Sigmoid colon (tissue), 7 donors: ENCODE data around the gene SPEF2. TPM values are rescaled to one million over a fixed set of nuclear protein-coding genes. Genes with fewer than 3 reads are reported as not detected.

ENCODE experiments used
- DNase-seq: peaks from one replicate; pipeline ENCODE4 v3.0.0-alpha.2; 2019
- H3K27ac ChIP-seq, 4 donors: fragments of 200-600 bp; sonication (generic); one replicate each; pipeline ENCODE4 v1.5.1; 2016 to 2019; ENCODE audit warnings: mild to moderate bottlenecking in 1 of 4
- H3K27me3 ChIP-seq, 3 donors: fragments of 200-600 bp; sonication (generic); one replicate each; pipeline ENCODE4 v1.5.1; 2019; ENCODE audit warnings: mild to moderate bottlenecking in 1 of 3
- H3K36me3 ChIP-seq, 4 donors: fragments of 200-600 bp; sonication (generic); one replicate each; pipeline ENCODE4 v1.5.1; 2016 to 2019
- H3K4me1 ChIP-seq, 4 donors: fragments of 200-600 bp; sonication (generic); one replicate each; pipeline ENCODE4 v1.5.1; 2017 to 2019
- H3K4me3 ChIP-seq, 4 donors: fragments of 200-600 bp; sonication (generic); one replicate each; pipeline ENCODE4 v1.5.1; 2017 to 2019; ENCODE audit warnings: mild to moderate bottlenecking in 2 of 4, moderate library complexity in 1 of 4
- H3K9me3 ChIP-seq, 4 donors: fragments of 200-600 bp in 3 of 4; sonication (generic) in 3 of 4; one replicate each; pipeline versions ENCODE4 v1.5.1 to v1.6.1; 2013 to 2019
- CTCF ChIP-seq, 4 experiments: fragments of 450-650 bp in 3 of 4; fragments of 200-600 bp in 1 of 4; IDR thresholded peaks; one replicate each; pipeline ENCODE4 v1.5.1; 2016 to 2019; ENCODE audit warnings: antibody characterized with exemption in 4 of 4, mild to moderate bottlenecking in 3 of 4, moderate library complexity in 2 of 4
- EP300 ChIP-seq, 4 donors: sonication (generic); formaldehyde crosslinking; IDR thresholded peaks; one replicate each; pipeline ENCODE4 v1.6.1; 2017; ENCODE audit warnings: antibody characterized with exemption in 4 of 4
- POLR2A ChIP-seq, 2 donors: fragments of 450-650 bp; IDR thresholded peaks; one replicate each; pipeline ENCODE4 v1.6.1; 2016; ENCODE audit warnings: antibody characterized with exemption in 2 of 2, mild to moderate bottlenecking in 2 of 2, moderate library complexity in 2 of 2
- POLR2AphosphoS5 ChIP-seq, 4 donors: sonication (generic); formaldehyde crosslinking; IDR thresholded peaks; one replicate each; pipeline ENCODE4 v1.6.1; 2017; ENCODE audit warnings: antibody characterized with exemption in 4 of 4
- WGBS, 2 donors: extraction: QIAGEN DNeasy Blood & Tissue Kit; methylation state at CpG; one replicate each; pipeline ENCODE4 v1.1.7; 2013; 5-methylcytosine and 5-hydroxymethylcytosine counted together
- intact Hi-C: fragments of 100-400 bp; cut with DNase I; formaldehyde crosslinking; loops from one replicate; pipeline ENCODE4 v1.15.1; 2023
- polyA plus RNA-seq, 3 donors: library from polyadenylated mRNA; stranded (reverse); fragments of 200-250 nt; gene quantifications; one replicate each; pipeline ENCODE4 v1.2.3, GENCODE V29; 2013
- total RNA-seq, 4 donors: library from RNA; depleted of rRNA; stranded (reverse); fragments of >200 nt; gene quantifications; one replicate each; pipeline ENCODE4 v1.1.0, GENCODE V29; 2016
- donor health status: healthy with polysubstance abuse.
- donor health status: Bipolar disorder and iron deficiency.
- donor health status: healthy.

SPEF2 gene
- total and polyA plus RNA-seq, 7 donors: 0.92 to 5.5 (median 3.6) TPM

DNA sequence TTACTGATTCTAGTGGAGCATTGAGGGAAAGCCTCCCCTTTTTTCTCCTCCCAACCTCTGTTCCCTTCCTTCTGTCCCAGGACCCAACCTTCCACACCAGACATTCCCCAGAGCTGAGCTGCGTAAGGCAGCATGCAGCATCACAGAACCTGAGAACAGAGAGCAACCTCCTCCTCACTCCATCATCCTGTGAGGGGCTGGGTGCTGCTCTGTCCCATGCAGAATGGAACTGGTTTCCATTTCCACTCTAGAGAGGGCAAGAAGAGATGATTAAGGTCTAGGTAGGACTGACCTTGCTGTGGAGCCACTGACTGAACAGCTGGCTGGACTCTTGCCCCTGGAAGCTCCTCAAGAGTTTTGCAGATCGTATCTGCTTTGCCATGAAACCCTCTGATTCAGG is 208.9 kb downstream of the SPEF2 start:
- no peak for TF ChIP-seq CTCF (IDR thresholded peaks at IDR 0.05)
- TF ChIP-seq POLR2AphosphoS5 (IDR thresholded peaks at IDR 0.05): no peak
- no peak for TF ChIP-seq POLR2A (IDR thresholded peaks at IDR 0.05)
- TF ChIP-seq EP300 (IDR thresholded peaks at IDR 0.05): no peak
- Histone ChIP-seq H3K36me3 (no peaks in the 10 kb centered on the region), H3K9me3 (no peaks in the 10 kb centered on the region), H3K27ac (no peak overlapping the region), H3K4me3 (no peak overlapping the region), H3K4me1 (no peaks in the 10 kb centered on the region), H3K27me3 (no peaks in the 10 kb centered on the region)
- intact Hi-C loops: no loop called here
- 72 to 77% methylated on average over 2 of the region's 2 CpGs for WGBS, 2 donors
- no peak for DNase-seq

- H3K4me3 ChIP-seq: no peak overlapping the region
- H3K9me3 ChIP-seq: no peaks in the 10 kb centered on the region
- 87 to 91% methylated on average over 4 of the region's 4 CpGs for WGBS, 2 donors
- TF ChIP-seq EP300 (IDR thresholded peaks at IDR 0.05): no peak
- TF ChIP-seq POLR2A (IDR thresholded peaks at IDR 0.05): no peak
- no peak for TF ChIP-seq CTCF (IDR thresholded peaks at IDR 0.05)
- TF ChIP-seq POLR2AphosphoS5 (IDR thresholded peaks at IDR 0.05): no peak
- intact Hi-C loops: no loop called here
- no peaks in the 10 kb centered on the region for H3K27me3 ChIP-seq
- H3K4me1 ChIP-seq: no peaks in the 10 kb centered on the region
- DNase-seq: no peak
- no peak overlapping the region for H3K27ac ChIP-seq
- H3K36me3 ChIP-seq: no peaks in the 10 kb centered on the region
These were observed 210.5 kb downstream of the SPEF2 start for GRCh38 chr5:35828082-35828598.

GRCh38 chr5:35830587-35830986 is 212.9 kb downstream of the SPEF2 start:
- Histone ChIP-seq H3K9me3 (no peaks in the 10 kb centered on the region), H3K27me3 (no peaks in the 10 kb centered on the region), H3K4me1 (no peaks in the 10 kb centered on the region), H3K27ac (no peak overlapping the region), H3K4me3 (no peak overlapping the region), H3K36me3 (no peaks in the 10 kb centered on the region)
- intact Hi-C loops: no loop called here
- 66 to 73% methylated on average over 4 of the region's 4 CpGs for WGBS, 2 donors
- TF ChIP-seq EP300 (IDR thresholded peaks at IDR 0.05) (no peak), CTCF (IDR thresholded peaks at IDR 0.05) (no peak), POLR2AphosphoS5 (IDR thresholded peaks at IDR 0.05) (no peak), POLR2A (IDR thresholded peaks at IDR 0.05) (no peak)
- DNase-seq: no peak

DNA sequence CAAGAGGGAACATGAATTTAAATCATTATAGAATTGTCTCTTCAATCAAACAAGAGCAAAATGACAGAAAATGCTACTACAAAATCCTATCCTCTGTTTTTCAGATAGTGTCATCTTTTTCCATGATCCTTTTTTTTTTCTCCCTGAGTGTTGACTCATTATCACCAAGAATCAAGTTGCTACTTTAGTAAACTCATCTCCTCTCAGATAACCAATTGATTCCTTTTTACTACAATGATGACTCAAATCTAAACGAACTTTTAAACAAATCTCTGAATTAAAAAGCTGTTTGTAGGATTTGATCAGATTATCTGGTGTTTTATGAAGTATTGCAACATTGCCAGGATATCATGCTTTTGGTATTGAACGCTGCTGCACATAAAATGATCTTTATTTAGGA is 215.1 kb downstream of the SPEF2 start:
- no peak for DNase-seq
- no peaks in the 10 kb centered on the region for H3K27me3 ChIP-seq
- TF ChIP-seq POLR2AphosphoS5 (IDR thresholded peaks at IDR 0.05) (no peak), CTCF (IDR thresholded peaks at IDR 0.05) (no peak), POLR2A (IDR thresholded peaks at IDR 0.05) (no peak), EP300 (IDR thresholded peaks at IDR 0.05) (no peak)
- intact Hi-C loops: no loop called here
- 53 to 70% methylated on average over 2 of the region's 2 CpGs for WGBS, 2 donors
- H3K27ac ChIP-seq: no peak overlapping the region
- no peaks in the 10 kb centered on the region for H3K36me3 ChIP-seq
- no peak overlapping the region for H3K4me3 ChIP-seq
- no peaks in the 10 kb centered on the region for H3K4me1 ChIP-seq
- H3K9me3 ChIP-seq: no peaks in the 10 kb centered on the region

DNA sequence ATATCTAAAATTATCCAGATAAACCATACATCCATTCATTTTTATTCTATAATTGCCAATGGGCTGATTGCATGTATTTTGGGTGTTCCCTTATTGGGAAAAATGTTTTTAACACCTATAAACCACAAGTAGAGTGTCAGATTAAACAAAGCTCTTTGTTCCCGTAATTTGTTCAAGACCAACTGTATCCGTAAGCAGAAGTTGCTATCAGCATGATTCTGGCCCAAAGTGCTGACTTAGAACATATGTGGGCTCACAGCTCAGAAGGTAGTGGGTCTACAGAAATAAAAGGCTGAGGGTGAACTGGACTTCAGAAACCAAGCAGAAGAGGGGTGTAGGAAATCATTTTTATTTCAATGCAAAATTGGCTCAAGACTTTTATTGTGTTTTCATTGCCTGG is 215.6 kb downstream of the SPEF2 start:
- intact Hi-C loops: no loop called here
- no peaks in the 10 kb centered on the region for H3K9me3 ChIP-seq
- H3K27ac ChIP-seq: no peak overlapping the region
- H3K4me3 ChIP-seq: no peak overlapping the region
- 79 to 82% methylated on average over 2 of the region's 2 CpGs for WGBS, 2 donors
- H3K4me1 ChIP-seq: no peaks in the 10 kb centered on the region
- TF ChIP-seq CTCF (IDR thresholded peaks at IDR 0.05) (no peak), POLR2AphosphoS5 (IDR thresholded peaks at IDR 0.05) (no peak), EP300 (IDR thresholded peaks at IDR 0.05) (no peak), POLR2A (IDR thresholded peaks at IDR 0.05) (no peak)
- no peak for DNase-seq
- no peaks in the 10 kb centered on the region for H3K27me3 ChIP-seq
- no peaks in the 10 kb centered on the region for H3K36me3 ChIP-seq
